NCI-H345 (cell line): ENCODE results near the gene NEDD4L.
"Not testable (repeated sequence)": the region's sequence is repeated elsewhere in the genome, so short reads cannot be mapped to it uniquely, and the experiment has no call there.

Source experiments
- DNase-seq: peaks from one replicate; lab custom pipeline; 2025; lab: John Stamatoyannopoulos, UW

The NEDD4L gene

GRCh38 chr18:58043491-58044369 is at the start of gene NEDD4L:
TSS of gene NEDD4L (plus strand) at chr18:58044226. CDS start at chr18:58044661, 435 bp downstream.
- DNase-seq: peak; percentile 93

- DNase-seq: no peak
These were observed 48.7 kb upstream of the NEDD4L start for GRCh38 chr18:57995331-57995730.

GRCh38 chr18:57996894-57997293 is 47.1 kb upstream of the NEDD4L start:
- not testable (repeated sequence) for DNase-seq

GRCh38 chr18:57997820-57998219 is 46.2 kb upstream of the NEDD4L start:
- no peak for DNase-seq

DNA sequence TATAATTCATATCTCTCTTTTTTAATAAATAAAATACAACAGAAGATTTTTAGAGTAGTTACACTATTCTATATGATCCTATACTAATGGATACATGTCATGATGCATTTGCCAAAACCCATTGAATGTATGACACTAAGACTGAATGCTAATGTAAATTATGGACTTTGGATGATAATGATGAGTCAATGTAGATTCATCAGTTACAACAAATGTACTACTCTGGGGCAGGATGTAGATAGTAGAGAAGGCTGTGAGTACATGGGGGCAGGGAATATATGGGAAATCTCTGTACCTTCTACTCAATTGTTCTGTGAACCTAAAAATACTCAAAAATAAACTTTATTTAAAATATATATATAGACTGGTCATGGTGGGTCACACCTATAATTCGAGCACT is 45.6 kb upstream of the NEDD4L start:
- DNase-seq: no peak

GRCh38 chr18:58004317-58004716 is 39.7 kb upstream of the NEDD4L start:
- DNase-seq: no peak

DNA sequence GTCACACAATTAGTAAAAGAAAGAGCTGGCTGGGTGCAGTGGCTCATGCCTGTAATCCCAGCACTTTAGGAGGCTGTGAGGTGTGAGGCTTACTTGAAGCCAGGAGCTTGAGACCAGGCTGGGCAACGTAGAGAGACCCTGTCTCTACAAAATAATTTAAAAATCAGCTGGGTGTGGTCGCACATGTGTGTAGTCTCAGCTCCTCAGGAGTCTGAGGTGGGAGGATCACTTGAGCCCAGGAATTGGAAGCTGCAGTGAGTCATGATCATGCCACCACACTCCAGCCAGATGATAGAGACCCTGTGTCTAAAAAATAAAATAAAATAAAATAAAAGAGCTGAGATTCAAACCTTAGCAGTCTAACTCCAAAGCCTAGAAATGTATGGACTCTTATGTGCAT is 39.0 kb upstream of the NEDD4L start:
- no peak for DNase-seq

DNA sequence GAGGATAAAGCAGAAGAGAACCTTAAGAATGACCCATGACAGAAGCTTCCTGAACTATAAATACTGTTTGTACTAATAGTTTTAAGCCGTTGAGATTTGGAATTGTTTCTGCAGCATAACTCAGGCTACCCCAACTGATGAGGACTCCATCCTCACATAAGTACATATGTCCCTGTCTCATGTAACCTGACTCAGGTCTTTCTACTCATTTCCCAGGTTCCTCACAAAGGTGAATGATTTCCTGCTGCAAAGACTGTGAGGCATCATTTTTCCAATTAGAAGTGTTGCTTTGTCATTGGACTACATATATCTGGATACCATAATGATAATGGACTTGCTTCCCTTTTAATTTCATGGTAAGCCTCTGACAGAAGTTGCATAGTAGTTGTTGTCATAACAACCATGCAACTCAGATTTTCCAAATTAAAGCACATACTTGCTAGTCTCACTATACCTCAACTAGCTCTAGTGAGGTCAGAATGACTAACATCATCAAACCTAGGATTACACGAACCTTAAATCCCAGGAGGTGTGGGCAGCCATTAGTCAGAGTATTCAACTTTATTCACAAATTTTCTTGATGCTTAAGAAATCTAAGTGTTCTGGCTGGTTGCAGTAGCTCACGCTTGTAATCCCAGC is 38.0 kb upstream of the NEDD4L start:
- DNase-seq: no peak

DNA sequence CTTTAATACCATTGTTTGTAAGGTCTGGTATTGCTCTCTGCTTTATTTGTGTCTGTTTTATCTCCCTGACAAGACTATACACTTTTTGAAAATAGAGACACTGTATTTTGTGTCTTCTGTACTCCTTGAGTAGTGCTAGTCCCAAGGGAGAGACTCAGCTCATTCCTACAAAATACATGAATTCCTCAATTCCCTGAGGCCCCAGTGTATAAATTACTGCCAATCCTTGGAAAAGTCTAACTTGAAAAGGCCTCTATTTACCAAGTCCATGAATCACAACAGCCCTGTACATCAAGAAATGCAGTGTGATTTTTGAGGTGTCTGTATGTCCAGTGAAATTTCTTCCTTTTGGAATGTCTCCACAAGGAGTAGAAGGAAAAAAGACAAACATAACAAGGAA is 34.9 kb upstream of the NEDD4L start:
- DNase-seq: no peak

- DNase-seq: no peak
These were observed 33.8 kb upstream of the NEDD4L start for GRCh38 chr18:58010265-58010664.

GRCh38 chr18:58012356-58012755 is 31.7 kb upstream of the NEDD4L start:
- DNase-seq: no peak

DNA sequence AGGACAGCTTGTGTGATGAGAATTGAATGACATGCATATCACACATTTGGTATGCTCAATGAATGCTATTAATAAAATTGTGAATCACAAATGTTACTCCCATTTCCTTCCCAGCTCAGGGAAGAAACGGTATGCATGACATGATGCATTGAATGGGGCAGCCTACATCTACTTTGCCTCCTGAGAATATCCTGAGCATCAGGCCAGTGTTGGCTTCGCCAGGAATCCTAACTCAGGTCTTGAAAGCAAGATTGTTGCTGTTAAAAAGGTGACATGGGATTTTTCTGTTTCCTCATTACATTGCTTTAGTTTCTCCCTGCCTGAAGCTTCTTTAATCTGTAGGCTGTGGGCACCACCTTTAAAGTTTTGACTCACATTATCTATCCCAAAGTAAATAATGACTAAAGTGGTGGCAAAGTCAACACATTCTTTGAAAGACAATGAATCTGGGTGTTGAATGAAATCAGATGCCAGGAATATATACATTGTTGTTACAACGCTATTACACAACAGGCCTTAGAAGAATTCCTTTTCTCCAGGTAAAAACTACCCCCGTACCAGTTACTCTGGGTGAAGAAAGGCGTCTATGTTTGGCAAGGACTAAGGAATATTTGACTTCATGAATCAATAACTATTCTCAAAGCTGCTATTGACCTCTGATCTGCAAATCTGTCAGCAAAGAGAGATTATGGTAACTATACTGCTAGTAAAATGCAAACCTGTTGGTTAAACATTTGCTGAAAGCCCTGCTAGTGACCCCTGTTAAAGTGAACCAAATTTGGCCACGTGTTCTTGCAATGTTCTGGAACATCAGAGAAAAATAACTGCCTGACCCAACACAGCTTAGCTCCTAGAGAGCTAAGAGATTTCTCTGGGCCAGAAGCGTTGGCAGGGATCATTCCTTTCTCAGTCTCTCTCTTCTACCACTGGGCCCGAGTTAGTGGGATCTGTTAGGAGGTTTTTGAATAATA is 30.5 kb upstream of the NEDD4L start:
- peak; percentile 31 for DNase-seq

DNA sequence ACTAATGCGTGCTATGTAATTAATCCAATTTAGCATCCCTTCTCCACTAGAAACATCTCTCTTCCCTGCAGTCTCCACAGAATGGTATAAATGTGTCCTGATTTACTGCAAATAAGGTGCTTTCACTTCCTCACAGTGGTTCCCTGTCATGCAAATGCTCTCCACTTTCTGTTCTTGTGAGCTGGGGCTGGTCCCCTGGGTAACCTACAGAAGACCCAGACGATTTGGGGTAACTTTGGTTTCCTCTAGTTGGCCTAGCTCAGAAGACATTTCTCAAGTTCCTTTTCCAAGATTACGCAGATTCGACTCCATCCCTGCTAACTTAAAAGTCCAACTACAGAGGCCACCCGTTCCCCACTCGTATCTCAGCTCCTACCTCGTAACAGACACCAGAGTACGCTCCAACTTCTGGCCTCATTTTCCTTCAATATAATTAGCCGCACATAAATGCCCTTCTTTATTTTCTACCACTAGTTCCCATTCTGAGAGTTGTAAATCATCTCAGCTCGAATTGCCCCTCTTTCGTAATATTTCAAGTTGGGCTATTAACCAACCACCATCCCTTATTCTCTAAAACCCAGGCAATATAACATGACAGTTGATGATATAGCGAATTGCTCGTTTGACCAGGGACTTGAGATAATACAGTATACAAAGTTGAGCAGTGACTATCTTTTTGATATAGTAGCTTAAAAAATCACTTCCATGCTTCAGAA is 28.8 kb upstream of the NEDD4L start:
- no peak for DNase-seq

- DNase-seq: no peak
These were observed 26.8 kb upstream of the NEDD4L start for GRCh38 chr18:58017267-58017666.

DNA sequence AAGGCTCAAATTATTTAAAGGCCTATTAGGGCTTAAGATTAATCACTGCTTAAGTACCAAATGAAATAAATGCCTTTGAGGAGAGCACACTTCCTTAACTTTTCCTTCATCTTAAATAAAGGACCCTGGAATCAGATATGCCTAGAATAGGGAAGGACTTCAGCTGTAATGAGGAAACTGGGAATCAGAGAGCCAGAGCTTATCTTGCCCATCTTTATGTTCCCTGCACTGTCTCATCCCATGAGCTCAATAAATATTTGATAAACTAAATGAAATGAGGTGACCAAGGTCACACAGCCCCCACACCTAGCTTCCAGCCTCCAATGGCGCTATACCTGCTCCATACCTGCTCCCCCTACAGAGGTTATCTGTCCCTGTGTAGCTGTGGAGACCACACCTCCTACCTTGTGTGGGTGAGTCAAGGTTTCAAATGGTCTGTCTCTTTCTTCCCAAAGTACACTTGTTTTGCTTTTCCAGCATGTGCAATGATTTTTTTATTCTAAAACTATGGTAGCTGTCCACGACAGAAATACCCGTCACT is 23.4 kb upstream of the NEDD4L start:
- no peak for DNase-seq

DNA sequence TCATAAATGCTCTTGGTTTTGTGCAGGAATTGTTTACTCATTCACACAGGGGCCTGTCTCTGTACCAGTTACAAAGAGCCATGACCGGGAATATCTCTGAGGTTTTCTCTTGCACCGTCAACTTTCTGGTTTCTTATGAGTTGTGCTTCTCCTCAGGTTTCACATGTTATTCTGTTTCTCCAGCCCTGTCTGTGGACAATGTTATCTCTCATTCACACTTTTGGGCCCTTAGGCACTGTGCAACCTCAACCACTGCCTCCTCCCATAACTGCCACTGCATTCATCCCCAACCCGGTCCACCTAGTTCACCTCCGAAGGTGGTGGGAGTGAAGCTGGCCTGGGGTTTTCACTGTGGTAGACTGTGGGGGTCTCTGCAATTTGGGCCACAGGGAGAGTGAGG is 22.5 kb upstream of the NEDD4L start:
- no peak for DNase-seq

DNA sequence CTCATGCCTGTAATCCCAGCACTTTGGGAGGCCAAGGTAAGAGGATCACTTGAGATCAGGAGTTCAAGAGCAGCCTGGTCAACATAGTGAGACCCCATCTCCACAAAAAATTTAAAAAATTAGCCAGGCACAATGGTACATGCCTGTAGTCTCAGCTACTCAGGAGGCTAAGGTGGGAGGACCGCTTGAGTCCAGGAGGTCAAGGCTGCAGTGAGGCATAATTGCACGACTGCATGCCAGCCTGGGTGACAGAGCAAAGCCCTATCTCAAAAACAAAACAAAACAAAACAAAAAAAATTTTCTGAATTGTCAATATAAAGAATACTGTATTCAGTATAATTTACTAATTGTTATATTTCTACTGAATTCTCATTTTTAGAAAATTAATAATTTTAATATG is 20.9 kb upstream of the NEDD4L start:
- DNase-seq: no peak

DNA sequence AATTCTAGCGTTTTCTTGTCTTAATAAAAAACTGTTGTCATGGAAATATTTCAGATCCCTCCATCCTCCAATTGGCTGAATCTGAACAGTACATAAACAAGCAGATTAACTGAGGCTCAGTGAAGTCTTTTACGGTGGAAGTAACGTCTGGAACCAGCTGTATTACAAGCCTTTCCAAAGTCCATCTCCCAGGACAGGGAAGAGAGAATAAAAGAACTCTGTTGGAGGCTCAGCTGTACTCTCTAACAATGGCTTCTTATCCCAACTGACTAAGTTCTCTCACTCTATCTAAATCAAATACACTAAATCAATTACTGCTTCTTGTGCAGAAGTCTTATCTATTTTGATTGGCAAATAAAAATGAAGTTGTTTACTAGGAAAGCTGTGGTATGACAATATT is 19.9 kb upstream of the NEDD4L start:
- DNase-seq: no peak

- DNase-seq: no peak
These were observed 18.8 kb upstream of the NEDD4L start for GRCh38 chr18:58025205-58025604.

DNA sequence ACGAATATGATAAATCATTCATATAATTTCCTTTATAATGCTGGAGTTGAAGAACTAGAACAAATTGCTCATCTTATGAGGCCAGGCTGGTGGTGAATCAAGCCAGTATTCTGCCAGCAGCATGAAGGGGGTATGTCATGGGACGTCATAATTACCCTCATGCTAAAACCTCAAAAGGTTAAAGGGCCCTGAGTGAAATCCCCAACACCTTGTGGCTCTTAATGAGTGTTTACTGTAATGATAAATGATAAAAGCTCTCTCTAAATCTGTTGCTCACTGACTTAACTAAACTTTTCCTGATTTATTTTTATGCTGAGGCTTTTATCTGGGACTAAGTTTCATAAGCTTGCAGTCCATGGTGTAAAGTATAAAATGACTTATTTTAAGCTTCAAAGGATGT is 18.3 kb upstream of the NEDD4L start:
- no peak for DNase-seq

GRCh38 chr18:58026395-58026794 is 17.6 kb upstream of the NEDD4L start:
- no peak for DNase-seq
